ENCODE measurements around the gene EPM2A.

DNA sequence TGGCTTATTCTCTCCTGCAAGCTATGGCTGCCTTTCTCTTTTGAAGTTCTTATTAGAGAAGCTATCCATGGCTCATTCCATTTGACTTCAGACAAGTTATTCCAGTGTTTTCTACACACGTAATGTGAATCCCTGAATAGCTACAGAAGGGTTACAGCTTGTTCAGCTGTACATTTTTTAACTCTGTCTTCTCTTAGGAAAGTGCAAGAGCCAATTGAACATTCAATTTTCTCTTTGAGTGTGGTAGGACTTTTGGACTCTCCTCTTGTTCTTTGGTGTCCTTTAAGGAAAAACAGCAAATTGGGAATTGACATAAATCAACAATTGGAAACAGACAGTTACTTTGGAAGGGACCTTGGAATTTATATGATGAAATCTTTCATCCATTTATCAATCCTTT, 125.8 kb downstream of the EPM2A start:
- TF ChIP-seq POLR2A (IDR thresholded peaks at IDR 0.05; ENCODE audit: low read depth, low read length) (no peak), TAF1 (IDR thresholded peaks at IDR 0.05; ENCODE audit: borderline replicate concordance, low read depth, low read length) (no peak), POLR2AphosphoS5 (IDR thresholded peaks at IDR 0.05; ENCODE audit: low read depth, low read length) (no peak)
